Measurements from ENCODE around the gene SERP1. TPM values are rescaled to one million over a fixed set of nuclear protein-coding genes. Genes with fewer than 3 reads are reported as not detected.

SERP1 gene
- total and polyA plus RNA-seq, 12 donors: 47.0 to 580 (median 186) TPM

DNA sequence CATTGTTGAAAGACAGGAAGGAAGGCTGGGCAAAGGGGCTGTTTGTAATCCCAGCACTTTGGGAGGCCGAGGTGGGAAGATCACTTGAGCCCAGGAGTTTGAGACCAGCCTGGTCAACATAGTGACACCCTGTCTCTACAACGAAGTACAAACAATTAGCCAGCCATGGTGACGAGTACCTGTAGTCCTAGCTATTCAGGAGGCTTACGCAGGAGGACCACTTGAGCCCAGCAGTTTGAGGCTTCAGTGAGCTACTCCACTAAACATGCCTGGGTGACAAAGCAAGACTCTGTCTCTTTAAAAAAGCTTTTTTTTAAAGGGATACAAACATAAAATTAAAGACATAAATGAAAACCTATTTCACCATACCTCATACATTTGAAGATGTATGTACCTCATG, 11.1 kb downstream of the SERP1 start:
- DNase-seq: no peak
- Histone ChIP-seq H3K4me3 (no peak overlapping the region), H3K27ac (no peak overlapping the region), H3K36me3 (replicated peaks in 1 of 2) (no peaks in the 10 kb centered on the region), H3K4me1 (replicated peaks in 1 of 2) (peaks cover 0 to 3% of the 10 kb centered on the region in 2 donors), H3K27me3 (no peaks in the 10 kb centered on the region), H3K9me3 (replicated peaks in 1 of 3) (no peaks in the 10 kb centered on the region)
- WGBS, 4 donors: 86 to 92% (median 89%) methylated on average over 4 of the region's 4 CpGs
- intact Hi-C loops (cut with DNase I): no loop called here
- no peak for TF ChIP-seq POLR2A (IDR thresholded peaks at IDR 0.05)
- TF ChIP-seq CTCF (IDR thresholded peaks at IDR 0.05): no peak

DNA sequence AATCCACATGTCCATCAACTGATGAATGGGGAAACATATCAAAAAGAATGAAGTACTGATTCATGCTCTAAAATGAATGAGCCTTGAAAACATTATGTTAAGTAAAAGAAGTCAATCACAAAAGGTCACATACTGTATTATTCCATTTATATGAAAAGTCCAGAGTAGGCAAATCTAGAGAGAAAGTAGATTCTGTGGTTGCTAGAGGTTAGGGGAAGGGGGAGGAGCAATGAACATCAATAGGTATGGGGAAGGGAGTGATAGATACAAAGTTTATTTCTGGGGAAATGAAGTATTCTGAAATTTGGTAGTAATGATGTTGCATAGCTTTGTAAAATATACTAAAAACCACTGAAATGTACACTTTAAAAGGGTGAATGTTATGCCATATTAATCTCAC, 14.5 kb downstream of the SERP1 start:
- no peak for DNase-seq
- Histone ChIP-seq H3K4me1 (replicated peaks in 1 of 2) (no peaks in the 10 kb centered on the region), H3K27me3 (no peaks in the 10 kb centered on the region), H3K36me3 (replicated peaks in 1 of 2) (no peaks in the 10 kb centered on the region), H3K9me3 (replicated peaks in 1 of 3) (no peaks in the 10 kb centered on the region), H3K27ac (no peak overlapping the region), H3K4me3 (no peak overlapping the region)
- intact Hi-C loops (cut with DNase I): no loop called here
- no peak for TF ChIP-seq CTCF (IDR thresholded peaks at IDR 0.05)

- intact Hi-C loops (cut with DNase I): no loop called here
- TF ChIP-seq CTCF (IDR thresholded peaks at IDR 0.05) (peak; percentile 18 to 59 (median 47)), POLR2A (IDR thresholded peaks at IDR 0.05) (no peak)
- Histone ChIP-seq H3K4me1 (replicated peaks in 1 of 2) (no peaks in the 10 kb centered on the region), H3K4me3 (no peak overlapping the region), H3K36me3 (replicated peaks in 1 of 2) (no peaks in the 10 kb centered on the region), H3K27ac (no peak overlapping the region), H3K9me3 (replicated peaks in 1 of 3) (no peaks in the 10 kb centered on the region), H3K27me3 (no peaks in the 10 kb centered on the region)
- WGBS, 4 donors: 5 to 12% (median 8%) methylated on average over 2 of the region's 2 CpGs
- no peak for DNase-seq
Observed at GRCh38 chr3:150528354-150528797, 17.9 kb downstream of the SERP1 start.

- Histone ChIP-seq H3K9me3 (replicated peaks in 1 of 3) (no peaks in the 10 kb centered on the region), H3K4me3 (no peak overlapping the region), H3K36me3 (replicated peaks in 1 of 2) (no peaks in the 10 kb centered on the region), H3K27ac (no peak overlapping the region), H3K4me1 (replicated peaks in 1 of 2) (no peaks in the 10 kb centered on the region), H3K27me3 (no peaks in the 10 kb centered on the region)
- intact Hi-C loops (cut with DNase I): no loop called here
- no peak for TF ChIP-seq CTCF (IDR thresholded peaks at IDR 0.05)
- TF ChIP-seq POLR2A (IDR thresholded peaks at IDR 0.05): no peak
- 64 to 72% (median 66%) methylated on average over 10 of the region's 10 CpGs for WGBS, 4 donors
- no peak for DNase-seq
Observed at GRCh38 chr3:150527464-150528255, 18.6 kb downstream of the SERP1 start.

All from adrenal gland (tissue), 12 donors.